GM15510 (cell line): ENCODE measurements around the gene SLCO3A1.

Experiments
- POLR2A ChIP-seq: IDR thresholded peaks from 3 replicates; pipeline ENCODE4 v1.6.1; 2011; ENCODE audit warnings: borderline replicate concordance; ENCODE audit not compliant: insufficient read length; ENCODE audit errors: extremely low read depth

SLCO3A1 gene

DNA sequence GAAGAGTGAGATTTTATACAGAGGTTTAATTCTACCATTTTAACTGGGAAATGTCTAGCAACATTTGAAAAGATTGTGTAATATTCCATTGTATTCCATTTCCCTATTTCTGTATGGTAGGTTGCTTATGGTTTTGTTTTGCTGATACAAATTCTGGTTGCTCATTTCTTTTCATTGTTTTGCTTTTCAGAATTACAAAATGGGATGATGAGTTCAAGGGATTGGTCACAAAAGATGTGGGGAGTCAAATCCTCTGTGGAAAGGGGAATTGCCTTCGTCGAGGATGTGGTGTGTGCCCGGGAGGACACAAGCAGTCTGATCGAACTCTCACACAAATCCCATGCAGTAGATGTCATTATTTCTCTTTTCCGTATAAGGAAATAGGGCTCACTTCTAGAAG lies 18.3 kb downstream of the SLCO3A1 start:
- no peak for TF ChIP-seq POLR2A

DNA sequence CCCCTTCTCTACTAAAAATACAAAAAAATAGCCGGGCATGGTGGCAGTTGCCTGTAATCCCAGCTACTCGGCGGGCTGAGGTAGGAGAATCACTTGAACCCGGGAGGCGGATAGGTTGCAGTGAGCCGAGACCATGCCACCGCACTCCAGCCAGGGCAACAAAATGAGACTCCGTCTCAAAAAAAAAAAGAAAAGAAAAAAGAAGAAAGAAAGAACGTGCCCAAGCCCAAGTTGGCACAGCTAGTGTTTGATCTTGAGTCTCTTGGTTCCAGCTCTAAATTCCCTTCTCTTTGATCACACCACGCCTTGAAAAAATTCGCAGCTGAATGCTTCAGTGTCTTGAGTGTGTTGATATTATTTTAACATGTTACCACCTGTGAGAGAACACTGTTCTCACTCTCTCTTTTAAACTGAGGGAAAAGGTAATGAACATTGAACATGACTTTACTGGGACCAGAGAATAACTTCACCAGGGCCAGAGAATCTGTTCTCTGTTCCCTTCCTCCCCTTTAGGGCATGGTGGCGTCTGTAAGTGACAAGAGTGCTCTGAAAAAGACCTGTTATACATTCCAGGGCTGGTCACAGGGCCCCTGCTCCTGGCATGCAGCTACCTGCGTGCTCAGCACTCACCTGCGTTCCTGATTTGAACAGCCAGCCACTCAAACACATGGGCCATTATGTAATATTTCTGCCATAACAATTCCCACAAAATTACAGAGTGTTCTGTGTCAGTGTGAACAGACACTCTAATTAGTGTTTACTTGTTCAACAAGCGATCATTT lies 19.0 kb downstream of the SLCO3A1 start:
- TF ChIP-seq POLR2A, result no peak

DNA sequence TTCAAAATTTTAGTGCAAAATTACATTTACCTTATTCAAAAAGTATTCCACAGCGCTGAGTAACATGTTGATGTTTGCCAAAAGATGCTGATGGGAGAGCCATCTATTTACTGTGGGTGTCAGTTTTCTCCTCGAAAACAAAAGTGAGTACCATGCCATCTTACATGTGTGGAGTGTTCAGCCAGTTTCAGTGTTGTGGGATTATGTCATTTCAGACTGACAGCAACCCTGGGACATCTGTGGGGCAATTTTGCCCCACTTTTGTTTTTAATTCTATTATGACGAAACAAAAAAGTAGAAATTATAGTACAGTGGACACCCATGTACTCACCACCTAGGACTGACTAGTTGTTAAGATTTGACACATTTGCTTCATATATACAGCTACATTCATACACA lies 19.6 kb downstream of the SLCO3A1 start:
- no peak for TF ChIP-seq POLR2A

DNA sequence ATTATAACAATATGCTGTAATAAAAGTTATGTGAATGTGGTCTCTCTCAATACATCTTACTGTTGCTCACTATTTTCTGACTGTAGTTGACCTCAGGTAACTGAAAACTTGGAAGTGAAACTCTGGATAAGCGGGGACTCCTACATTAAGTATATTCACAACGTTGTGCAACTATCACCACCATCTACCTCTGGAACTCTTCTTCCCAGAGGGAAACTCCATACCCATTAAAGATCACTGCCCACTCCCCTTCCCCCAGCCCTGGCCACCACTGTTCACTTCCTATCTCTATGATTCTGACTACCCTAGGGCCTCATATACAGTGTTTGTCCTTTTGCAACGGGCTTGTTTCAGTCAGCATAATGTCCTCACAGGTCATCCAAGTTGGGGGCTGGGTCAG lies 20.7 kb downstream of the SLCO3A1 start:
- TF ChIP-seq POLR2A, result no peak

DNA sequence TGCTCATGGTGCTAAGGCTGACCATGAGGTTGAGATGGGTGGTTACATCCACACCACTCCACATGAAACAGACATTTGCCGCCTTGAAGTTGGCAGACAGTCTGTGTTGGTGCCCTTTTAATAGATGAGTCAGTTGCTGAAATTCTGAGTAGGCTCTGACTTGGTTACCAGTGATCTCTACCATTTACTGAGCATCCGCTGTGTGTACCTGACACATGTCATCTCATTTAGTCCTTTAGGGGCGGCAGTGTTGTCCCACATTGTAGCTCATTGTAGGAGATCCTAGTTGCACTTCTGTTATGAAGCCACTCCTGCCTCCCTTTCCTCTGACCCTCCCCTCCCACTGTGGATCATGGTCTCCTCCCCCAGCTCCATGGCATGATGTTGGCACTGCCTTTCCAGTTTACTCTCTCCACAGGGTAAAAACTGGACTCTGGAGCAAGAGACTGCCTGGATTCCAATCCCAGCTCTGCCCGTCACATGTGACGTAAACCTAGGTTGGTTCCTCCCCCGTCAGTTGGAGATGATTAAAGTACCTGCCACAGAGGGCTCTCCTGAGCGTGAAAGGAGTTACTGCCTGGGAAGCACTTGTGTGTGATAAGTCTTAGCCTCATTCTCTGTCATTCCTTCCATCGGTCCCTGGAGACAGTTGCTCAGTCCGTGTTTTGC lies 21.6 kb downstream of the SLCO3A1 start:
- no peak for TF ChIP-seq POLR2A

DNA sequence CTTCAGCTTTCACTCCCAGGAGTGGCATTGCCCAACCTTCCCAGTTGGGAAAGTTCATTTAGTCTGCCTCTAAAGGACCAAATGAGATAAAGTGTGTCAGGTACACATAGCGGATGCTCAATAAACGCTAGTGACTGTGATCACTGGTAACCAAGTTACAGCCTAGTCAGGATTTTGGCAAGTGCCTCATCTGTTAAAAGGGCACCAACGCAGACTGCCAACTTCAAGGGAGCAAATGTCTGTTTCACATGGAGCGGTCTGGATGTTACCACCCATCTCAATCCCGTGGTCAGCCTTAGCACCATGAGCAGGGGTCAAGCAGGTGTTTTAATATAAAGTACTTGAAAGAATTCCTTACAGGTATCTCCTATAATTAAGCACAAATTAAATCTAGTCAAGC lies 22.7 kb downstream of the SLCO3A1 start:
- no peak for TF ChIP-seq POLR2A

DNA sequence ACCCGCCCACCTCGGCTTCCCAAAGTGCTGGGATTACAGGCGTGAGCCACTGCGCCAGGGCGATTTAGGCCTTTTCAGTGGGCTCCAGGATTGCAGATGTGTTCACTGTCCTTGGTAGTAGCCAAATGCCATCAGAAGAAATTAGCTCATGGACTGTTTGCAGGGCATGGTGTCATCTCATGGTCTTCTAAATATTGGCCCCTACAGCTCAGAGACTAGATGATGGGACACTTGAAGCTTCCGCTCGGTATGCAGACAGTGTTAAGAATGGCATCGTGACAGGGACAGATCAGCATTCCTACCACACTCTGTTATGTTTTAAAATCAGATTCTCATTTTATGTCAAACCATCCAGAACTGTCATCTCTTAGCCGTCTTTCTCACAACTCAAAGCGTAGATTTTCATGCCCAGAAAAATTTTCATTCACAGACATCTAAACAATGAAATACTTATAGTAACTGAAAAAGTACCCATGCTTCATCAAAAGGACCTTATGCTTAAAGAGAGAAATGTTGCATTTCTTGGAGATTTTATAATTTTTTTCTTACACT lies 24.9 kb downstream of the SLCO3A1 start:
- TF ChIP-seq POLR2A, result no peak

DNA sequence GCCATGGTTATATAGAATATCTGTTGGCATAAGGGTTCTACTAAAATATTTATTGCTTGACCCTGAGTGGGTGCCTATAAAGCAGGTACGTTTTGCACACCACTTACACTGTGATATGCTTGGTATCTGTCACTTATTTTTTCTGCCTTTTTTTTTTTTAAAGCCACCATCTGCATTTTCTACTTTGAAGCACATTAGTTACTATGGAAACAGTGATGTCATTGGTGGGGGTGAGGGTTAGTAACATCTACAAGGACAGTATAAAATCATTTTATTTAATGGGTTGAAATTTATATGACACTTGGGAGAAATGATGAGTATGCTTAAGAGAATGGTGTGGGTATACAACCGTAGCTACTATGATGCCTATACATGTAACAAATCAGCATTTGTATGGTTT lies 25.6 kb downstream of the SLCO3A1 start:
- TF ChIP-seq POLR2A, result no peak

DNA sequence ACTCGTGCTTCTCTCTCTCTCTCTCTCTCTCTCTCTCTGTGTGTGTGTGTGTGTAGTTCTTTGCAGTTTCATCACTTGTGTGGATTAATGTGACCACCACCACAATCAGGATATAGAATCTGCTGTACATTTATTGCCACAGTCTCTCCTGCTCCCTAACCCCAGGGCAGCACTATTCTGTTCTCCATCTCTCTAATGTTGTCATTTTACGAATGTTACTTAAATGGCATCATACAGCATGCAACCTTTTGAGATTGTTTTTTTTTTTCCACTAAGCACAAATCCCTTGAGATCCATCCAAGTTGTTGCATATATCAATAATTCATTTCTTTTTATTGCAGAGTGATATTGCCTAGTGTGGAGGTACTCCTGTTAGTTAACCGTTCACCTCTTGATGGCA lies 26.9 kb downstream of the SLCO3A1 start:
- no peak for TF ChIP-seq POLR2A

DNA sequence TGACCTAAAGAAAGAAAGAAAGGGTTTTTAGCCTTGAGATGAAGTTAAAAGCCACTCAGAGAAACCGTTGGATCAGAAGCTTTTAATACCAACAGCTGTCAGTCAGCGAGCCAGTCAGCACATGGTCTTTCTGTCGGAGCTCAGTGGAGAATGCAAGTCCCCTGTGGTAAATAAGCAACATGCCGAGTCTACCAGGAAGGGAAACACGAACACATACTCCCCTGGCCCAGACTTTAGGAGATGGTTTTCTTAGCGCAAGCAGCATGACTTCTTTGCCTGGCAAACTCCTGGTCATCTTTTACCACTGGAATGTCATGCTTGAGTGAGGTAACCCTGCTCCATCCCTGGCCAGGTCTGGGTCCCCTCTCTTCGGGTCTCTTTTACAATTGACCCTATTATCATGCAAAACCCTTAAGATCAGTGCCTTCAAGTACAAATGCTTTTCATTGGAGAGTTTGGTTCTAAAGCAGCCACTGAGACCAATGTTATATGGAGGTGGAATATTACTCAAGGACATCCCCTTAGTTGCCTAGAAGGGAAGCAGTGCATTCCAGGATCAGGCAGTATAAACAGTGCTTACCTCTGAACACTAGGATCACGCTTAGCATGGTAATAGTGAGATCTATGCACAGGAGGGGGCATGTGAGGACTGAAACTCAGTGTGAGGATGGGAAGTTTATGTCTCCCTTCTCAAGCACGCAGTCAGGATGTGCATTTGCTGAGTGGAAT lies 28.2 kb downstream of the SLCO3A1 start:
- TF ChIP-seq POLR2A, result no peak

DNA sequence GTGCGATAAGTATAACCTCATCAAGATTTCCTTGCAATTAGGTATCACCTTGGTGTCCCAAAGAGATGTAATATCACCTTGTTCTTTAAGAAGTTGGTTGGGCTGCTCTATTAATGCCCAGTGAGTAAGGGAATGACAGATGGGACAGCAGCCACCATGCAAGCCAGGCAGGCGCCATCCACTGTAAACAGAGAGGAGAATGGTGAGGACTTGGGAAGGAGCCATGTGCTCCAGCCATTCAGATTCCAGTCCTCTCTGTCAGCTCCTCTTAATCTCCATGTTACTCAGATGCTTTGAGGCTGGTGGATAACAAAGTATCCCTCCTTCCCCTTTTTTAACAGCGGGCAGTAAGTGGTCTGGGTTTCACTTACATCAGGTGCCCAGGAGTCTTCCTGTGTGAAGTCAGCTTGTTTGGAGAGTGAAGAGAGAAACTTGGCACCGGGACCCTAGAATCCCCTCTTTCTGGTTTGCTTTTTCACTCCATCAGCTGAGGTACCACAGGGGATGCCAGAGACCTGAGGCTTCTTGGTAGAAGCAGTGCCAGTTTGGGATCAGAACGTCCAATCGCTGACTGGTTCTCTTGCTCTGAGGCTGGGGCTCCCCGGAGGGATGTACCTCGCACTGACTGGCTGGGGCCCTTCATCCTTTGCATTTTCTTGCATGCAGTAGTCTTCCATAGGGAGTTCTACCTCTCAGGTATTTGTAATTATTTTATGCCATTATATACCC lies 29.5 kb downstream of the SLCO3A1 start:
- no peak for TF ChIP-seq POLR2A

DNA sequence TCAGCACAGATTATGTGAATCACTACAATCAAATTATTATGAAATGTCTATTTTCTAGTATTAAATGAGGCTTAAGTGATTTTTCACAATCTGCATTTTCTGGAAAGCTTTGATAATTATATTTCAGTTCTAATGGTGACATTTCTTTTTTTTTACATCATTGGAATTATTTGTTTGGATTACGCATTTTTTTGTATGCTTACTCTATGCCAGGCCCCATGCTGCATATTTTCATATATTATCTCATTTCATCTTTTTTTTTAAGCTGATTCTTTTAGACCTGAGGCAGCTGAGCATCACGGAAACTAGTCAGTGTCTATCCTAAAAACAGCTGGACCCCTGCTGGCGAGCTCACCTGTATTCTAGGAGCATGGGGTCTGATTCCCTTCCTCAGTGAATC lies 31.1 kb downstream of the SLCO3A1 start:
- no peak for TF ChIP-seq POLR2A

DNA sequence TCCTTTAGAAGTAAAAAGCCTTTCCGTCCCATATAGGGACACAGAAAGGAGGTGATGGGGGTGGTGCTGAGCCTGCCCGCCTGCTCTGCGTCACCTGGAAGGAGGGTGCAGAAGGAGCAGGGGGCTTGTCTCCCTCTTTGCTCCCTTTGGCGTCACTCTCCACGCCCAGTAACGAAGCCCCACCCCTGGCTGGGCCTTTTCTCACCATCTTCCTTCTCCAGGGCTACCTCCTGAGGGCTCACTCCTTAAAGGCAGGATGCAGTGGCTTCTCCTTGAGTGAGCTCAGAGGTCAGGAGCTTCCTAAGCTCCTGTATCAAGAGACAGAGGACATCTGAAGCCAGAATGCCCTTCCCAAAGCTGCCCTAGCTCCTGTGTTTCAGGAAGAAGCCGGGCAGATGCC lies 31.5 kb downstream of the SLCO3A1 start:
- TF ChIP-seq POLR2A, result no peak

DNA sequence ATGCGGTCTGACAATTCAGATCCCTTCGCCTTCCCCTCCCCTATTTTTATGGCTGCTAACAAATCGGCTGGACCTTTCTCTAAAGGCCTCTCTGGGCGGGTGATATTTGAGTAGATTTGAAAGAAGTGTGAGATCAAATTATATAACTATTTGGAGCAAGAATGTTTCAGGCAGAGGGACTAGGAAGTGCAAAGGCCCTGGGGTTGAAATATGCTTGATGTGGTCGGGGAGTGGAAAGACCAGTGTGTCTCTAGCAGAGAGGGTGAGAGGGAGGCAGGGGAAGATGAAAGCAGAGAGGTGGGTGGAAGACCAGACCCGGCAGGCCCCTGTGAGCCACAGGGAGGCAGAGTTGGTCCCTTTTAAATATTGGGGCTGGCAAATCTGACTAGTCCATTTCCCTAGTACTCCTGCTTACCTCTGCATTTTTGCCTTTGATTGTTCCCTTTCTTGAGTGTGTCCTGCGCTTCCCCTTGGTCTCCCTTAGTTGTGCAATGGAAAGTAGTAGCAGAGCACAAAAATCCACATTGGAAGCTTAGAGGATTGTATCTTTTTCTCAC lies 32.3 kb downstream of the SLCO3A1 start:
- TF ChIP-seq POLR2A, result no peak
